ENCODE results near the gene FCHSD2. TPM values are rescaled to one million over a fixed set of nuclear protein-coding genes. Genes with fewer than 3 reads are reported as not detected.
A peak's percentile ranks its signal among the peaks of the same experiment; 100 is the strongest.

Gene FCHSD2
- total and polyA plus RNA-seq, 2 donors from 2014 or later, result 8.0 to 58.7 TPM

GRCh38 chr11:73003088-73003487, 139.0 kb downstream of the FCHSD2 start:
- no peak overlapping the region for H3K27ac ChIP-seq (ENCODE audit: low read depth in 2 of 2, low read length in 2 of 2)
- no peak for DNase-seq
- no peak overlapping the region for H3K4me3 ChIP-seq (ENCODE audit: low read length in 3 of 3)
- H3K36me3 ChIP-seq (ENCODE audit: control insufficient read depth in 2 of 3, insufficient read depth in 3 of 3, low read length in 3 of 3), result no peaks in the 10 kb centered on the region
- no peaks in the 10 kb centered on the region for H3K9me3 ChIP-seq (ENCODE audit: control insufficient read depth in 2 of 3, insufficient read depth in 1 of 3, low read length in 3 of 3)
- H3K9ac ChIP-seq (ENCODE audit: low read length in 3 of 3), result no peak overlapping the region
- intact Hi-C loops (cut with DNase I), result no loop called here
- FAIRE-seq, result no peak
- H3K4me1 ChIP-seq (ENCODE audit: control insufficient read depth in 2 of 3, insufficient read depth in 2 of 3, low read depth in 1 of 3, low read length in 3 of 3), result no peaks in the 10 kb centered on the region
- no peaks in the 10 kb centered on the region for H3K27me3 ChIP-seq (ENCODE audit: control insufficient read depth, insufficient read depth, low read length)
- TF ChIP-seq CTCF (IDR thresholded peaks at IDR 0.05; ENCODE audit: borderline replicate concordance, extremely low read depth, insufficient read depth), result no peak

GRCh38 chr11:73002214-73002613, 139.9 kb downstream of the FCHSD2 start:
- no peak overlapping the region for H3K27ac ChIP-seq (ENCODE audit: low read depth in 2 of 2, low read length in 2 of 2)

GRCh38 chr11:73001615-73002014, 140.5 kb downstream of the FCHSD2 start:
- intact Hi-C loops (cut with DNase I), result no loop called here
- H3K9me3 ChIP-seq (ENCODE audit: control insufficient read depth in 2 of 3, insufficient read depth in 1 of 3, low read length in 3 of 3), result no peaks in the 10 kb centered on the region
- no peaks in the 10 kb centered on the region for H3K4me1 ChIP-seq (ENCODE audit: control insufficient read depth in 2 of 3, insufficient read depth in 2 of 3, low read depth in 1 of 3, low read length in 3 of 3)
- FAIRE-seq (no peak), DNase-seq (peak in 1 of 5 donors; percentile 11)
- H3K4me3 ChIP-seq (ENCODE audit: low read length in 3 of 3), result no peak overlapping the region
- no peak for TF ChIP-seq CTCF (IDR thresholded peaks at IDR 0.05; ENCODE audit: borderline replicate concordance, extremely low read depth, insufficient read depth)
- H3K9ac ChIP-seq (ENCODE audit: low read length in 3 of 3), result no peak overlapping the region
- H3K36me3 ChIP-seq (ENCODE audit: control insufficient read depth in 2 of 3, insufficient read depth in 3 of 3, low read length in 3 of 3), result no peaks in the 10 kb centered on the region
- no peak overlapping the region for H3K27ac ChIP-seq (ENCODE audit: low read depth in 2 of 2, low read length in 2 of 2)
- H3K27me3 ChIP-seq (ENCODE audit: control insufficient read depth, insufficient read depth, low read length), result no peaks in the 10 kb centered on the region

More at GRCh38 chr11:73002214-73002613, 139.9 kb downstream of the FCHSD2 start:
- H3K27me3 ChIP-seq (ENCODE audit: control insufficient read depth, insufficient read depth, low read length), result no peaks in the 10 kb centered on the region
- intact Hi-C loops (cut with DNase I), result no loop called here
- DNase-seq, result no peak
- H3K9ac ChIP-seq (ENCODE audit: low read length in 3 of 3), result no peak overlapping the region
- H3K4me3 ChIP-seq (ENCODE audit: low read length in 3 of 3), result no peak overlapping the region
- no peak for FAIRE-seq
- no peaks in the 10 kb centered on the region for H3K4me1 ChIP-seq (ENCODE audit: control insufficient read depth in 2 of 3, insufficient read depth in 2 of 3, low read depth in 1 of 3, low read length in 3 of 3)
- no peak for TF ChIP-seq CTCF (IDR thresholded peaks at IDR 0.05; ENCODE audit: borderline replicate concordance, extremely low read depth, insufficient read depth)
- no peaks in the 10 kb centered on the region for H3K36me3 ChIP-seq (ENCODE audit: control insufficient read depth in 2 of 3, insufficient read depth in 3 of 3, low read length in 3 of 3)
- no peaks in the 10 kb centered on the region for H3K9me3 ChIP-seq (ENCODE audit: control insufficient read depth in 2 of 3, insufficient read depth in 1 of 3, low read length in 3 of 3)

- H3K27me3 ChIP-seq (ENCODE audit: control insufficient read depth, insufficient read depth, low read length), result no peaks in the 10 kb centered on the region
- FAIRE-seq (no peak), DNase-seq (no peak)
- no peak overlapping the region for H3K9ac ChIP-seq (ENCODE audit: low read length in 3 of 3)
- H3K9me3 ChIP-seq (ENCODE audit: control insufficient read depth in 2 of 3, insufficient read depth in 1 of 3, low read length in 3 of 3), result no peaks in the 10 kb centered on the region
- no peak overlapping the region for H3K27ac ChIP-seq (ENCODE audit: low read depth in 2 of 2, low read length in 2 of 2)
- H3K4me3 ChIP-seq (ENCODE audit: low read length in 3 of 3), result no peak overlapping the region
- intact Hi-C loops (cut with DNase I), result no loop called here
- no peaks in the 10 kb centered on the region for H3K36me3 ChIP-seq (ENCODE audit: control insufficient read depth in 2 of 3, insufficient read depth in 3 of 3, low read length in 3 of 3)
- H3K4me1 ChIP-seq (ENCODE audit: control insufficient read depth in 2 of 3, insufficient read depth in 2 of 3, low read depth in 1 of 3, low read length in 3 of 3), result no peaks in the 10 kb centered on the region
- TF ChIP-seq CTCF (IDR thresholded peaks at IDR 0.05; ENCODE audit: borderline replicate concordance, extremely low read depth, insufficient read depth), result no peak
Observed at GRCh38 chr11:72998676-72999075, 143.4 kb downstream of the FCHSD2 start.

Data from kidney (tissue), 14 donors.